GM19468 (cell line): ENCODE results near the gene SLC25A43.
"Not testable (repeated sequence)": the region's sequence is repeated elsewhere in the genome, so short reads cannot be mapped to it uniquely, and the experiment has no call there.

Experiments
- ATAC-seq: cut with Tn5 transposase; IDR thresholded peaks from one replicate; pipeline ENCODE4 v1.9.1; 2021; ENCODE audit warnings: mild to moderate bottlenecking, moderate library complexity, moderate number of reproducible peaks; ENCODE audit not compliant: unreplicated experiment; ENCODE audit errors: extremely low read depth

Gene SLC25A43

GRCh38 chrX:119398974-119399771 lies at the start of gene SLC25A43:
Gene SLC25A43, plus strand, starts transcription at chrX:119399336. Its CDS starts 68 bp downstream, at chrX:119399404.
- ATAC-seq: peak; percentile 53

GRCh38 chrX:119359618-119360382 lies 39.3 kb upstream of the SLC25A43 start:
- ATAC-seq: no peak

GRCh38 chrX:119361451-119361850 lies 37.7 kb upstream of the SLC25A43 start:
- not testable (repeated sequence) for ATAC-seq

GRCh38 chrX:119362074-119362473 lies 37.1 kb upstream of the SLC25A43 start:
- ATAC-seq: not testable (repeated sequence)

GRCh38 chrX:119363391-119363790 lies 35.7 kb upstream of the SLC25A43 start:
- ATAC-seq: no peak

- not testable (repeated sequence) for ATAC-seq
These were observed 27.3 kb upstream of the SLC25A43 start for GRCh38 chrX:119371861-119372260.

GRCh38 chrX:119374736-119375135 lies 24.4 kb upstream of the SLC25A43 start:
- ATAC-seq: no peak

- ATAC-seq: no peak
These were observed 23.6 kb upstream of the SLC25A43 start for GRCh38 chrX:119375561-119375960.

GRCh38 chrX:119376312-119376711 lies 22.8 kb upstream of the SLC25A43 start:
- no peak for ATAC-seq

- no peak for ATAC-seq
These were observed 17.7 kb upstream of the SLC25A43 start for GRCh38 chrX:119381349-119381944.

- no peak for ATAC-seq
These were observed 16.5 kb upstream of the SLC25A43 start for GRCh38 chrX:119382606-119383005.

- not testable (repeated sequence) for ATAC-seq
These were observed 12.5 kb upstream of the SLC25A43 start for GRCh38 chrX:119386685-119387084.

- not testable (repeated sequence) for ATAC-seq
These were observed 11.7 kb upstream of the SLC25A43 start for GRCh38 chrX:119387426-119387825.

GRCh38 chrX:119389214-119389613 lies 9.9 kb upstream of the SLC25A43 start:
- no peak for ATAC-seq

GRCh38 chrX:119389871-119390501 lies 9.2 kb upstream of the SLC25A43 start:
- no peak for ATAC-seq

- ATAC-seq: no peak
These were observed 7.9 kb upstream of the SLC25A43 start for GRCh38 chrX:119391279-119391678.

GRCh38 chrX:119393144-119393543 lies 6.0 kb upstream of the SLC25A43 start:
- no peak for ATAC-seq

GRCh38 chrX:119398587-119398973 lies 556 bp upstream of the SLC25A43 start:
- ATAC-seq: no peak

- no peak for ATAC-seq
These were observed 601 bp downstream of the SLC25A43 start for GRCh38 chrX:119399772-119400101.

- no peak for ATAC-seq
These were observed 2.4 kb downstream of the SLC25A43 start for GRCh38 chrX:119401569-119401968.

- ATAC-seq: no peak
These were observed 3.5 kb downstream of the SLC25A43 start for GRCh38 chrX:119402588-119402987.
